BLaER1 (cell line): ENCODE data around the gene TACR1.

ENCODE experiments used
- H3K27ac ChIP-seq: shearing (Covaris generic); formaldehyde crosslinking; 2 replicates; pipeline ENCODE4 v1.8.1; 2022
- H3K27me3 ChIP-seq: shearing (Covaris generic); formaldehyde crosslinking; 2 replicates; pipeline ENCODE4 v1.8.1; 2022
- H3K36me3 ChIP-seq: shearing (Covaris generic); formaldehyde crosslinking; 2 replicates; pipeline ENCODE4 v1.8.1; 2022
- H3K4me1 ChIP-seq: shearing (Covaris generic); formaldehyde crosslinking; 2 replicates; pipeline ENCODE4 v1.8.1; 2022
- H3K4me2 ChIP-seq: shearing (Covaris generic); formaldehyde crosslinking; 2 replicates; pipeline ENCODE4 v1.8.1; 2022
- H3K4me3 ChIP-seq: shearing (Covaris generic); formaldehyde crosslinking; 2 replicates; pipeline ENCODE4 v1.8.1; 2022
- H3K9ac ChIP-seq: shearing (Covaris generic); formaldehyde crosslinking; 2 replicates; pipeline ENCODE4 v1.8.1; 2022
- H3K9me3 ChIP-seq: shearing (Covaris generic); formaldehyde crosslinking; 2 replicates; pipeline ENCODE4 v1.8.1; 2022
- H4K20me1 ChIP-seq: shearing (Covaris generic); formaldehyde crosslinking; 2 replicates; pipeline ENCODE4 v1.8.1; 2022
- Cebpa-rat ChIP-seq: shearing (Covaris generic); IDR thresholded peaks from 2 replicates; pipeline ENCODE4 v1.8.1; 2022

TACR1 gene

GRCh38 chr2:75041731-75042600 is 157.4 kb downstream of the TACR1 start:
- Histone ChIP-seq H4K20me1 (no peaks in the 10 kb centered on the region), H3K4me1 (peaks cover 5% of the 10 kb centered on the region; the same call in 1 of the 2 replicates), H3K9me3 (no peaks in the 10 kb centered on the region), H3K4me3 (no peak overlapping the region), H3K36me3 (no peaks in the 10 kb centered on the region), H3K4me2 (peak overlapping the region; percentile 22; the same call in 1 of the 2 replicates), H3K27me3 (no peaks in the 10 kb centered on the region), H3K27ac (no peak overlapping the region), H3K9ac (no peak overlapping the region)
- no peak for TF ChIP-seq Cebpa-rat

GRCh38 chr2:75041226-75041625 is 158.1 kb downstream of the TACR1 start:
- H3K4me2 ChIP-seq = no peak overlapping the region
- no peak overlapping the region for H3K27ac ChIP-seq
- no peaks in the 10 kb centered on the region for H3K9me3 ChIP-seq
- H3K4me1 ChIP-seq = peaks cover 5% of the 10 kb centered on the region; the same call in 1 of the 2 replicates
- H4K20me1 ChIP-seq = no peaks in the 10 kb centered on the region
- H3K9ac ChIP-seq = no peak overlapping the region
- no peaks in the 10 kb centered on the region for H3K36me3 ChIP-seq
- H3K27me3 ChIP-seq = no peaks in the 10 kb centered on the region
- no peak overlapping the region for H3K4me3 ChIP-seq
- no peak for TF ChIP-seq Cebpa-rat

- Histone ChIP-seq H3K9ac (no peak overlapping the region), H3K4me1 (no peaks in the 10 kb centered on the region), H3K27me3 (no peaks in the 10 kb centered on the region), H3K36me3 (no peaks in the 10 kb centered on the region), H3K4me2 (no peak overlapping the region), H3K9me3 (no peaks in the 10 kb centered on the region), H3K27ac (no peak overlapping the region), H3K4me3 (no peak overlapping the region), H4K20me1 (no peaks in the 10 kb centered on the region)
- no peak for TF ChIP-seq Cebpa-rat
Observed at GRCh38 chr2:75035444-75036353, 163.6 kb downstream of the TACR1 start.

GRCh38 chr2:75033516-75033915 is 165.8 kb downstream of the TACR1 start:
- Histone ChIP-seq H3K4me1 (no peaks in the 10 kb centered on the region), H3K9me3 (no peaks in the 10 kb centered on the region), H3K4me2 (no peak overlapping the region), H3K4me3 (no peak overlapping the region), H3K36me3 (no peaks in the 10 kb centered on the region), H3K27ac (no peak overlapping the region), H3K9ac (no peak overlapping the region), H4K20me1 (no peaks in the 10 kb centered on the region), H3K27me3 (no peaks in the 10 kb centered on the region)
- TF ChIP-seq Cebpa-rat = no peak

- H3K27me3 ChIP-seq = no peaks in the 10 kb centered on the region
- no peak overlapping the region for H3K9ac ChIP-seq
- H3K4me2 ChIP-seq = no peak overlapping the region
- H3K4me1 ChIP-seq = no peaks in the 10 kb centered on the region
- H3K4me3 ChIP-seq = no peak overlapping the region
- no peak for TF ChIP-seq Cebpa-rat
- H3K27ac ChIP-seq = no peak overlapping the region
- no peaks in the 10 kb centered on the region for H4K20me1 ChIP-seq
- H3K36me3 ChIP-seq = no peaks in the 10 kb centered on the region
- H3K9me3 ChIP-seq = no peaks in the 10 kb centered on the region
Observed at GRCh38 chr2:75031906-75032803, 167.2 kb downstream of the TACR1 start.

- no peak overlapping the region for H3K4me3 ChIP-seq
- no peak for TF ChIP-seq Cebpa-rat
- H3K4me1 ChIP-seq = no peaks in the 10 kb centered on the region
- H3K4me2 ChIP-seq = no peak overlapping the region
- no peak overlapping the region for H3K9ac ChIP-seq
- no peaks in the 10 kb centered on the region for H3K9me3 ChIP-seq
- H3K36me3 ChIP-seq = no peaks in the 10 kb centered on the region
- no peaks in the 10 kb centered on the region for H3K27me3 ChIP-seq
- no peaks in the 10 kb centered on the region for H4K20me1 ChIP-seq
- H3K27ac ChIP-seq = no peak overlapping the region
Observed at GRCh38 chr2:75031171-75031570, 168.1 kb downstream of the TACR1 start.

GRCh38 chr2:75030218-75031009 is 168.9 kb downstream of the TACR1 start:
- Histone ChIP-seq H3K27me3 (no peaks in the 10 kb centered on the region), H3K9ac (no peak overlapping the region), H3K4me1 (no peaks in the 10 kb centered on the region), H3K27ac (no peak overlapping the region), H3K9me3 (no peaks in the 10 kb centered on the region), H4K20me1 (no peaks in the 10 kb centered on the region), H3K36me3 (no peaks in the 10 kb centered on the region), H3K4me3 (no peak overlapping the region), H3K4me2 (no peak overlapping the region)
- no peak for TF ChIP-seq Cebpa-rat

GRCh38 chr2:75027886-75028285 is 171.4 kb downstream of the TACR1 start:
- no peak overlapping the region for H3K9ac ChIP-seq
- no peaks in the 10 kb centered on the region for H3K9me3 ChIP-seq
- H3K36me3 ChIP-seq = no peaks in the 10 kb centered on the region
- no peak overlapping the region for H3K4me3 ChIP-seq
- no peaks in the 10 kb centered on the region for H3K4me1 ChIP-seq
- no peaks in the 10 kb centered on the region for H3K27me3 ChIP-seq
- no peak overlapping the region for H3K27ac ChIP-seq
- H3K4me2 ChIP-seq = no peak overlapping the region
- no peaks in the 10 kb centered on the region for H4K20me1 ChIP-seq
- TF ChIP-seq Cebpa-rat = no peak
